CD14-positive monocyte (primary cell): ENCODE data around the gene SMIM13. TPM values are rescaled to one million over a fixed set of nuclear protein-coding genes. Genes with fewer than 3 reads are reported as not detected.

Source experiments
- DNase-seq, 3 donors: peaks; one replicate each; pipeline ENCODE4 v3.0.0-alpha.2; 2011 to 2022
- H2AFZ ChIP-seq: 2 replicates; pipeline ENCODE4 v1.6.0; 2012; ENCODE audit warnings: mild to moderate bottlenecking, low read depth, low read length, inconsistent platforms; ENCODE audit not compliant: insufficient read depth, poor library complexity, severe bottlenecking
- H3K27ac ChIP-seq, 2 donors: 1 replicate in 1 of 2; 2 replicates in 1 of 2; pipeline ENCODE4 v1.5.1; 2012 to 2013; ENCODE audit warnings: low read length in 2 of 2, control low read depth in 1 of 2, inconsistent platforms in 1 of 2, low read depth in 1 of 2, mild to moderate bottlenecking in 1 of 2
- H3K27me3 ChIP-seq, 2 donors: one replicate each; pipeline versions ENCODE4 v1.6.0 to v1.6.1; 2011 to 2013; ENCODE audit warnings: low read length in 2 of 2; ENCODE audit not compliant: control insufficient read depth in 2 of 2, insufficient read depth in 2 of 2
- H3K36me3 ChIP-seq, 2 donors: replicated peaks in 1 of 2; 1 replicate in 1 of 2; 2 replicates in 1 of 2; pipeline versions ENCODE4 v1.5.1 to v1.6.1; 2012 to 2013; ENCODE audit warnings: low read length in 2 of 2, control low read depth in 1 of 2, inconsistent platforms in 1 of 2, mild to moderate bottlenecking in 1 of 2; ENCODE audit not compliant: insufficient read depth in 2 of 2, control insufficient read depth in 1 of 2
- H3K4me1 ChIP-seq, 2 donors: 1 replicate in 1 of 2; 2 replicates in 1 of 2; pipeline versions ENCODE4 v1.5.1 to v1.6.1; 2012 to 2013; ENCODE audit warnings: low read length in 2 of 2, control low read depth in 1 of 2, inconsistent platforms in 1 of 2, mild to moderate bottlenecking in 1 of 2, moderate library complexity in 1 of 2; ENCODE audit not compliant: insufficient read depth in 2 of 2, control insufficient read depth in 1 of 2
- H3K4me2 ChIP-seq: replicated peaks from 2 replicates; pipeline ENCODE3; 2012; ENCODE audit warnings: low read length, moderate library complexity, mild to moderate bottlenecking; ENCODE audit not compliant: poor library complexity, severe bottlenecking; ENCODE audit errors: extremely low read depth
- H3K4me3 ChIP-seq, 3 experiments: fragments of 200-600 bp in 1 of 3; sonication (generic) in 1 of 3; replicated peaks in 1 of 3; 1 replicate in 2 of 3; 2 replicates in 1 of 3; pipeline ENCODE4 v1.5.1; 2011 to 2013; ENCODE audit warnings: low read length in 3 of 3, mild to moderate bottlenecking in 3 of 3, control low read depth in 2 of 3, low read depth in 2 of 3, inconsistent platforms in 1 of 3, moderate library complexity in 1 of 3
- H3K79me2 ChIP-seq: 2 replicates; pipeline ENCODE4 v1.6.0; 2012; ENCODE audit warnings: mild to moderate bottlenecking, control low read depth, inconsistent platforms, low read length, moderate library complexity; ENCODE audit not compliant: insufficient read depth
- H3K9ac ChIP-seq: 2 replicates; pipeline ENCODE4 v1.6.0; 2017; ENCODE audit warnings: low read length, mild to moderate bottlenecking; ENCODE audit not compliant: insufficient read depth, poor library complexity, severe bottlenecking
- H3K9me3 ChIP-seq, 2 donors: replicated peaks in 1 of 2; 1 replicate in 1 of 2; 2 replicates in 1 of 2; pipeline versions ENCODE4 v1.5.1 to v1.6.1; 2012 to 2013; ENCODE audit warnings: low read length in 2 of 2, control low read depth in 1 of 2; ENCODE audit not compliant: control insufficient read depth in 1 of 2, insufficient read depth in 1 of 2
- H4K20me1 ChIP-seq: 2 replicates; pipeline ENCODE4 v1.6.0; 2012; ENCODE audit warnings: mild to moderate bottlenecking, low read length, control low read depth, moderate library complexity; ENCODE audit not compliant: insufficient read depth
- H3K27ac Mint-ChIP-seq, 7 donors: one replicate each; pipeline ENCODE4 v1.8.0; 2020; ENCODE audit warnings: mild to moderate bottlenecking in 7 of 7, mixed read lengths in 7 of 7, moderate library complexity in 6 of 7, inconsistent platforms in 2 of 7
- H3K27me3 Mint-ChIP-seq, 3 donors: one replicate each; pipeline ENCODE4 v1.8.0; 2021 to 2022; ENCODE audit warnings: low read depth in 3 of 3, mild to moderate bottlenecking in 3 of 3, mixed read lengths in 3 of 3, moderate library complexity in 3 of 3, inconsistent platforms in 1 of 3
- H3K36me3 Mint-ChIP-seq, 2 donors: one replicate each; pipeline ENCODE4 v1.8.0; 2020; ENCODE audit warnings: mixed read lengths in 2 of 2, inconsistent platforms in 1 of 2, mild to moderate bottlenecking in 1 of 2
- H3K4me1 Mint-ChIP-seq: one replicate; pipeline ENCODE4 v1.8.0; 2020; ENCODE audit warnings: mild to moderate bottlenecking, mixed read lengths
- H3K4me3 Mint-ChIP-seq, 2 donors: one replicate each; pipeline ENCODE4 v1.8.0; 2020; ENCODE audit warnings: mild to moderate bottlenecking in 2 of 2, mixed read lengths in 2 of 2, moderate library complexity in 1 of 2
- H3K9me3 Mint-ChIP-seq, 7 donors: one replicate each; pipeline ENCODE4 v1.8.0; 2020 to 2022; ENCODE audit warnings: mixed read lengths in 7 of 7, mild to moderate bottlenecking in 6 of 7, moderate library complexity in 6 of 7, inconsistent platforms in 2 of 7
- CTCF ChIP-seq: fragments of 200-600 bp; IDR thresholded peaks from one replicate; pipeline ENCODE4 v1.8.0; 2022; ENCODE audit warnings: antibody characterized with exemption, mild to moderate bottlenecking
- WGBS: methylation state at CpG from one replicate; pipeline ENCODE4 v1.1.5; 2013; ENCODE audit warnings: missing lambda C conversion rate; ENCODE audit not compliant: insufficient coverage; 5-methylcytosine and 5-hydroxymethylcytosine counted together
- intact Hi-C, 2 donors: fragments of 100-400 bp; cut with micrococcal nuclease; formaldehyde crosslinking; loops; one replicate each; pipeline versions ENCODE4 v1.15.0 to v1.15.1; 2023
- polyA minus RNA-seq: library from RNA; depleted of rRNA, polyadenylated mRNA; stranded (reverse); fragments of >200 nt; gene quantifications from 2 replicates; pipeline ENCODE4 v1.2.3, GENCODE V29; 2012
- polyA plus RNA-seq, 3 donors: library from polyadenylated mRNA; depleted of rRNA in 1 of 3; unstranded in 2 of 3; stranded (reverse) in 1 of 3; fragments of 300-500 nt in 2 of 3; fragments of >200 nt in 1 of 3; fragmentation: Illumina TruSeq in 2 of 3; gene quantifications; 1 replicate in 2 of 3; 2 replicates in 1 of 3; pipeline ENCODE4 v1.2.3, GENCODE V29; 2012 to 2021
- total RNA-seq, 12 experiments: library from RNA in 1 of 12; stranded (reverse) in 1 of 12; fragments of 120-200 nt in 1 of 12; gene quantifications; one replicate each; pipeline ENCODE4 v1.2.4 and lab custom pipeline; 2013 to 2026; ENCODE audit warnings: mixed read lengths in 6 of 12, inconsistent platforms in 1 of 12

Gene SMIM13
- 3.6 TPM for total RNA-seq (2013)
- 1 to 10 TPM; 1.4 to 3.4 (median 2.4) TPM for polyA plus RNA-seq
- 1.2 and 1.4 TPM in 2 replicates for polyA minus RNA-seq
- 20.5 to 59.8 (median 29.0) reads per million in 11 experiments for total RNA-seq (lab: John Stamatoyannopoulos, UW)

GRCh38 chr6:11093626-11094410, at the start of gene SMIM13:
TSS of gene SMIM13 (plus strand) at chr6:11093834. CDS start at chr6:11094314, 480 bp downstream.
- H3K9me3 Mint-ChIP-seq = peaks cover 0 to 1% (median 0%) of the 10 kb centered on the region in 7 donors
- H3K27me3 ChIP-seq = no peaks in the 10 kb centered on the region
- H3K36me3 Mint-ChIP-seq = peaks cover 2 to 8% of the 10 kb centered on the region in 2 donors
- peak within 1 kb of the TSS; percentile 84 to 92 for H3K27ac ChIP-seq
- H3K4me1 Mint-ChIP-seq = peaks cover 36% of the 10 kb centered on the region
- H3K27ac Mint-ChIP-seq = peak within 1 kb of the TSS; percentile 91 to 96 (median 95)
- H3K36me3 ChIP-seq = no peaks in the 10 kb centered on the region
- peak within 1 kb of the TSS; percentile 82 for H3K4me2 ChIP-seq
- peaks cover 0 to 2% (median 0%) of the 10 kb centered on the region in 3 donors for H3K27me3 Mint-ChIP-seq
- peak; percentile 94 to 98 (median 96) for DNase-seq
- peak within 1 kb of the TSS; percentile 94 for H2AFZ ChIP-seq
- peaks cover 47% of the 10 kb centered on the region for H3K79me2 ChIP-seq
- peak within 1 kb of the TSS; percentile 98 for H3K4me3 Mint-ChIP-seq
- peak; percentile 74 for TF ChIP-seq CTCF
- H3K4me3 ChIP-seq = peak within 1 kb of the TSS; percentile 88 to 94 (median 91)
- intact Hi-C loops = loop anchor here in 1 of 2 donors (5.0 kb wide), 1 partner anchor 48 kb away; no protein-coding TSS in a partner anchor
- peaks cover 10% of the 10 kb centered on the region for H4K20me1 ChIP-seq
- H3K4me1 ChIP-seq = peaks cover 29% of the 10 kb centered on the region in 2 donors
- H3K9me3 ChIP-seq = no peaks in the 10 kb centered on the region
- WGBS = under 1% methylated on average over 86 of the region's 90 CpGs
- H3K9ac ChIP-seq = peak within 1 kb of the TSS; percentile 95

DNA sequence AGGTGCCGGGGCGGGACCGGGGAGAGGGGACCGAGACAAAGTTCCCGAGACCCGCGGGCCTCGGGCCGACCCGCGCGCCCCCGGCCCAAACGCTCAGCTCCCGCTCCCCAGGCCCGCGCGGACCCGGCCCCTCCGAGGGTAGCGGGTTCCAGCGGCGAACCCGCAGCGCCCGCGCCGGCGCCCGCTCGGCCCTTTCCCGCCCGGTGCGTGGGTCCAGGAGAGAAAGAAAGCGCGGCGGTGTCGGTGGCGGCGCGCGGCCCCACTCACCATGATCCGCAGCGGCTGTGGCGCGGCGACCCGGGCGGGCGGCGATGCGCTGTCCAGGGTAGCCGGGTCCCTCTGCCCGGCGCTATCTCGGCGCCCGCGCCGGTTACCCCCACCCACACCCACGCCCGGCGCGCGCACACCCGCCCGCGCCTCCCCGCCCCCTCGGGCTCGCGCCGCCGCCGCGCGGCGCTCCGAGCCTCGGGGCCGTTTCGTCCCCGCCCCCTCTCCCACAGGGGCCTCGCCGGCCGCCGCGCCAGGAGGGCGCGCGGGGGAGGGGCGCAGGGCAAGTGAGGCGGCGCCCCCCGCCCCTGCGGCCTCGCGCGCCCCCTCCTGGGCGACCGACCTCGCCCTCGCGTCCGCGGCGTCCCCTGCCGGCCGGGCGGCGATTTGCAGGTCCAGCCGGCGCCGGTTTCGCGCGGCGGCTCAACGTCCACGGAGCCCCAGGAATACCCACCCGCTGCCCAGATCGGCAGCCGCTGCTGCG, 49.5 kb upstream of the SMIM13 start, which contains the start of gene ELOVL2:
TSS of gene ELOVL2 (minus strand) at position 345 of the 751 bp plus-strand sequence. CDS start at position 270, 75 bp downstream.
- H3K36me3 Mint-ChIP-seq = peaks cover 4% of the 10 kb centered on the region in 2 donors
- H3K4me3 Mint-ChIP-seq = peak within 1 kb of the TSS; percentile 70 to 93
- Histone ChIP-seq H3K4me1 (peaks cover 6 to 15% of the 10 kb centered on the region in 2 donors), H4K20me1 (no peaks in the 10 kb centered on the region), H3K4me2 (peak within 1 kb of the TSS; percentile 76), H3K9ac (no peak within 1 kb of the TSS), H3K27ac (no peak within 1 kb of the TSS), H3K36me3 (no peaks in the 10 kb centered on the region), H3K79me2 (no peaks in the 10 kb centered on the region), H3K4me3 (peak within 1 kb of the TSS in 1 of 3 experiments; percentile 67), H2AFZ (peak within 1 kb of the TSS; percentile 53), H3K27me3 (peaks cover 66 to 81% of the 10 kb centered on the region in 2 donors), H3K9me3 (peaks cover 0 to 17% of the 10 kb centered on the region in 2 donors)
- H3K27ac Mint-ChIP-seq = peak within 1 kb of the TSS in 2 of 7 donors; percentile 28 to 36
- peak in 1 of 3 donors; percentile 15 for DNase-seq
- WGBS = 5% methylated on average over 86 of the region's 124 CpGs
- peaks cover 62 to 79% (median 69%) of the 10 kb centered on the region in 3 donors for H3K27me3 Mint-ChIP-seq
- intact Hi-C loops = no loop called here
- H3K9me3 Mint-ChIP-seq = peaks cover 5 to 15% (median 7%) of the 10 kb centered on the region in 7 donors
- peak; percentile 62 for TF ChIP-seq CTCF
- H3K4me1 Mint-ChIP-seq = peaks cover 14% of the 10 kb centered on the region
